HG02885 (cell line): ENCODE measurements around the gene GTF2H1.
"Not testable (repeated sequence)": the region's sequence is repeated elsewhere in the genome, so short reads cannot be mapped to it uniquely, and the experiment has no call there.

Experiments
- ATAC-seq: cut with Tn5 transposase; IDR thresholded peaks from one replicate; pipeline ENCODE4 v1.9.1; 2021; ENCODE audit warnings: mild to moderate bottlenecking; ENCODE audit not compliant: unreplicated experiment, poor library complexity

Gene GTF2H1

DNA sequence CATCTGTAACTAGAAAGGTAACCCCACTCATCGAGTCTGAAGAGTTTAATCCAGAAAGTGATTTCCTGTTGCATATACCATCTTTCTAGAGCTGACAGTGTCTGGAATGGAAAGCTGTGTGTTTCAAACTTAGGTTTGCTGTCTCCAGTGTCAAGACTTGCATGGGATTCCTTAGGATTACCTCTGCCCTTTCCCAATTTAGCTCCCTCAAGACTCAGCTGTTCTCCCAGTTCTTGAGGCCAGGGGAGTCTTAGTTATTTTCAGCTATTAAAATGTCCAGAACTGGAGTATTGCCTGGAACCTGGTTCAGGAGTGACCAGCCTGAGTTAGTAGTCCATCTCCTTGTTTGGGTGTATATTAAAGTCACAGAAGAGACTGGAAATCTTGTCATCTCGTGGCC lies 47.0 kb downstream of the GTF2H1 start:
- ATAC-seq, result no peak

DNA sequence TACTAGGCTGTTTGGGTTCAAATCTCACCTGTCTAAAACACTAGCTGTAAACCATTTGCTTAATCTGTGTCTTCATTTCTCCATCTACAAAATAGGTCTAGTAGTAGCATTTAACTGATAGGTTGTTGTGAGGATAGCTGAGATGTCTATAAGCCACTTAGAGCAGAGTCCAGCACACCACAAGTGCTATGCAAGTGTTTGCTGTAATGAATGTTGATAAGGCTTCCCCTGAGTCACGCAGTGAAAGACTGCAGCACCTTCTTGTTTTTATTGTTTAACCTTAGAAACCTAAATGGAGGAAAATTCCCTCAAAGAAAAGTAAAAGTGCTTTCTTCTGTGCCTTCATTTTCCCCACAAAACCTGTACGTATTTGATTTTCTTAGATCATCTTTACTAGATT lies 48.9 kb downstream of the GTF2H1 start:
- no peak for ATAC-seq

DNA sequence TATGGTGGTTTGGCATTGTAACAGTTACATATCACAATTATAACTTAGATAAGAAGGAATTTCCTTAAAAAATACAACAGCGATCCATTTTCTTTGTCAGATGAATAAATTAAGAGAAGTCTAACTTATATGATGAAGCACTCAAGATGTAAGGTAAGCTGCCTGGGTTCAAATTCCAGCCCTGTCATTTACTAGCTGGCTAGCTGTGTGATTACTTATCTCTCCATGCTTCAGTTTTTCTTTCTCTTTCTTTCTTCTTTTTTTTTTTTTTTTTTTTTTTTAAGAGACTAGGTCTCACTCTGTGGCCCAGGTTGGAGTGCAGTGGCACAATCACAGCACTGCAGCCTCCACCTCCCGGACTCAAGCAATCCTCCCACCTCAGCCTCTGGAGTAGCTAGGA lies 49.8 kb downstream of the GTF2H1 start:
- no peak for ATAC-seq

DNA sequence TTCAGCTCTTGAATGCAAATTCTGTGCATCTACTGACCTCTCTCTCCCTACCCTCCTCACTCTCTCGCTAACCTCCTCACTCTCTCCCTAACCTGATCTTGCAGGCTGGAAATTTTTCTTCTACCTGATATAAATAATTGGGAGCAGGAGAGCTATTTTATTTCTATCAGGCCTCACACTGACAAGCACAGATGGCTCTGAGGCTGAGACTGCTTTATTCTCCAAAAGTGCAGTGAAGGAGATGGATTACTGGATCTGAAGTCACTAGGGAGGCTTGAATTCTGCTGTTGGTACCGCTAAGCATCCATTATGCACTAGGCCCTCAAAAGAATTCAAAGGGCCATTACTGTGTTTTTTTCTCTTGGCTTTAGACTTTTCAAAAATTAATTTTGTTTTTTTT lies 52.6 kb downstream of the GTF2H1 start:
- ATAC-seq, result no peak

DNA sequence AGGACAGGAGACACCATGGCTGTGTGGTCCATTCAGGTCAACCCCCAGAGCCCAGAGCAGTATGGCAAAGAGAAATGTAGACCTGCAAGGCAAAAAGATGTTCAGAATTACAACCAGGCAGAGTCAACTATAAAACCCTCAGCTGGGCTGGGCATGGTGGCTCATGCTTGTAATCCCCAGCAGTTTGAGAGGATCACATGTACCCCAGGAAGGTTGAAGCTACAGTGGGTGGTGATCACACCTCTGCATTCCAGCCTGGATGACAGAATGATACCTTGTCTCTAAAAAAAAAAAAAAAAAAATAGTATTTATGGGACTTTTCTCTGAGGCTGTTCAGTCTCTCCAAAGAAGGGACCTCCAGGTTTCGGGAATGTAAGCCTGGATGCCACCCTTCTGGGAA lies 53.6 kb downstream of the GTF2H1 start:
- no peak for ATAC-seq

DNA sequence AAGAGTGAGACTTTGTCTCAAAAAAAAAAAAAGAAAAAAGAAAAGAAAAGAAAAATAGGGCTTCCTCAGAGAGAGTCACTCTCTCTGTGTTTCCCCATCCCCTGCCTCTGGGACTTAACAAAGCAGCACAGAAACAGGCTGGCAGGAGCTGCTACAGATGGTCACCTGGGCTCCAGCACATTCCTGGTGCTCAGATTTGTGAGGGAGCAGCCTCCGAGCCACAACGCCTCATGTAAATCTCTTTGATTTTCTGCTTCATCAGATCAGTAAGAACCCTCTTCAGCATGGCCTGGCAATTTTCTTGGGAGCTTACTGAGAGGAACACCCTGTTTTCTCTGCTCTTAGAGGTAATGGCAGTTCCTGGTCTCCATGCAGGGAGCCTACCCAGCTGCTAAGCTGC lies 56.8 kb downstream of the GTF2H1 start:
- ATAC-seq, result no peak

DNA sequence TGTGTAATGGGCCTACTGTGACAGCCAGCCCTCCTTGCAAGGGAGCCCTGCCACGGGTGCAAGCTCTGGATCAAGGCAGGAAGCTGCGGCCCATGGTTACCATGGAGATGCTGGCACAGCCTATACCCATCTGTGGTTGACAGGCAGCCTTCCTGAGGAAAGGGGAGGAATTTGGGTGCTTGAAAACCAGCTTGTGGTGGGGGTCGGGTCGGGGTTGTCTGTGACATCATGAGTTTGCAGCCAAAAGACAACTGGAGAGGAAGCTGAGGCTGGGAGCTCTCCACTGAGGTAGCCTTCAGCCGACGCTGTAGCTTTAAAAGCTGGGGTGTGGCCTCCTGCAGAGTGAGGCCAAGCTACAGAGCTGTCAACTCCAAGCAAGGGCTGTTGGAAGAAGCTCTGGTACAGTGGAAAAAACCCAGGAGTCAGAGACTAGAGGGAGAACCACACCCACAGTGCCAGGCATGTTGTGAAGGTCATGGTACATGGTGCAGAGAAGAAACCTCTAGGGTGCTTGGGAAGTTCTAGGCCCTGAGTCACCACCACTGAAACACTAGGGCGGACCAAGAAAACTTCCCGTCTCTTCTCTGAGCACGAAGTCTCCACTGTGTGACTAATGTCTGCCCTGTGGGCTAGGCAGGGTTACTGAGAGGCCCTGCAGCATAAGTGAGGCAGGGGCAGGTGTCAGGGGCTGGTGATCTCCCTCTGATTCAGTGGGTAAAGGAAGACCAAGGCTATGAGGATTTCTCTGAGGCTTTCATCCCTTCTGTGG lies 61.2 kb downstream of the GTF2H1 start:
- ATAC-seq, result peak; percentile 81

DNA sequence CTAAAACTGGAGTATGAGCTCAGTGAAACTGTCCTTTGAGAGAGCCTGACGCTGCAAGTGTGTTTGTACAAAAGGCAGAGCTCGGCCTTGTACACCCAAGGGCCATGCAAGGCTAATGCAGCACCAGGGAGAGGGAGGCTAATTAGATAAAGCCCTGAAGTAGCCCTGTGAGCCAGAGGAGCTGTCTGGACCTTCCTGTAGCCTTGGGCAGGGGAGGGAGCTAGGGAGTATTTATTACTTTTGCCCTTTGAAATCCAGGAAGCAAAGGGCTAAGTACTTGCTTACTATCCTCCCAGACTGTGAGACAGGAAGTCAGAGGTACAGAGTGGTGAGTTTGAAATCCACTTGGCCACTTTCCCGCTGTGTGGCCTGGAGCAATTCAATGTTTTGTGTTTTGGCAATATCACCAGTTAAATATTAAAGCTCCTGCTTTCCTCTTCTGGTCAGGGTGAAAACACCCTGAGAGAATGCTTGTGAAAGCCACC lies 61.8 kb downstream of the GTF2H1 start:
- peak; percentile 77 for ATAC-seq

DNA sequence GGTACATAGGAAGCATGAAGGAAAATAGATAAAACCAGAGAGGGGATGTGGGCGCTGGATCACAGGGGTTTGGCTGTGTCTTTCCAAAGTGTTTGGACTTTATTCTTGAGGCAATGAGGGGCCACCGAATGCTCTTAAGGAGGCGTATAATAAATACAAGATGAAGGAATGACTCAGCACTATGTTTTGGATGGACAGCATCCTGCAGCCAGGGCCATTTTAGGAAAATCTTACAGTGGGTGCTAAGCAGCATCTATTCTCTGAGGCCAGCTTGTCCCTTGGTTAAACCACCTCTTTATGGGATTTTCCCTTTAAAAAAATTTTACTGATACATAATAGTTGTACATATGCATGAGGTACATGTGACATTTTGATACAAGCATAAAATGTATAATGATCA lies 67.7 kb downstream of the GTF2H1 start:
- no peak for ATAC-seq

DNA sequence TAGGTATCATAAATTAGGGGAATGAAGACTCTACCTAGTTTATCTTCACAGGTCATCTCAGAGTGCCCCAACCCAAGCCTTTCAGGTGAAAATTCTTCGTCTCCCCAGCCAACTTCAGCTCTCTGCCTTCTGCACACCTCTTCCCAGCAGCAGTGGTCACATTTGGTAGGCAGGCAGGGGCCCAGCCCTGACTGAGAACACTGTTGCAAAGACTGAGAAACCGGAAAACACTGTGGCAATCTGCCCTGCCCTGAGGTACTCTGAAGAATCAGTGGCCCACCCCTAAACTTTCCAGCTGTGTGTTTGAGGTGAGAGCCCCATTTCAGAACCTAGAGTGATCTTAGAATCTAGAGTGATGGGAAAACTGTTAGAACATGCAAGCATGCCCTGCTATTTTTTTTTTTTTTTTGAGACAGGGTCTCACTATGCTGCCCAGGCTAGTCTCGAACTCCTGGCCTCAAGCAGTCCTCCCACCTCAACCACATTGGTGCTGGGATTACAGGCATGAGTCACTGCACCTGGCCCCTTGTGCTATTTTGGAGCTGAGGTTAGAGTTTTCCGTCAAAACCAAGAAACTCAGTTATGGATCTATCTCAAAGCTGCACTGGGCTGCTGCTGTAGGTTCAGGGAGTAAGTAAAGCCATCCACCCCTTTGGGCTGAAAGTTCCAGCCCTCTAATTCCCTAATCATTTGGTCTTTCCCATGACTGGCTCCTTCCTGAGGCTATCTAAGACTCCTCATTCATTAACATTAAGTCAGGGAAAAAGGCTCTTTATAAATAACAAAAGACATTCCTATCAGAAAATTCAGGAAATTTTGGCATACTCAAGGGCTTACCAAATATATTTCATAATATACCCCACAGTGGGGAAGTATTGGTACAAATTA lies 70.3 kb downstream of the GTF2H1 start:
- no peak for ATAC-seq

DNA sequence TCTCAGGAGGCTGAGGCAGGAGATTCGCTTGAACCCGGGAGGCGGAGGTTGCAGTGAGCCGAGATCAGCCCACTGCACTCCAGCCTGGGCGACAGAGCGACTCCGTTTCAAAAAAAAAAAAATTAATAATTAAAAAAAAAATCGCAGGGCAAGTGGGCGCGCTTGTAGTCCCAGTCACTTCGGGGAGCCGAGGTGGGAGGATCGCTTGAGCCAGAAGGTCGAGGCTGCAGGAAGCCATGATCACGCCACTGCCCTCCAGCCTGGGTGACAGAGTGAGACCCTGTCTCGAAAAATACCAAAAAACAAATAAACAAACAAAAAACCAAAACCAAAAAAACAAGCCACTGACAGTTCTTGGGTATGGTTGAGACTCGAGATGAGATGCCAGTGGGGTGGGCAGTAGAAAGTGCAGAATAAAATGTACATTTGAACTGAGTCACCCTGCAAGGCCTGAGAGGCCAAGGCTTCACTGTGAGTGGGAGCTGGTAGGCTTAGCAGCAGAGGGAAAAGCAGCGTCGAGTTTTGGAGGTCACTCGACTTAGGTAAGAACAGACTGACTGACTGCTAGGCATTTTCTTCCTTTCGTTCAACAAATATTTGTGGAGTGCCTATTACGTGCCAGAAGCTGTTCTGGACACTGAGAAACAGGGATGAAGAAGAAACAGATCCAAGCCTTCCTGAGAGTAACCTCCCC lies 71.4 kb downstream of the GTF2H1 start:
- ATAC-seq, result peak; percentile 2

DNA sequence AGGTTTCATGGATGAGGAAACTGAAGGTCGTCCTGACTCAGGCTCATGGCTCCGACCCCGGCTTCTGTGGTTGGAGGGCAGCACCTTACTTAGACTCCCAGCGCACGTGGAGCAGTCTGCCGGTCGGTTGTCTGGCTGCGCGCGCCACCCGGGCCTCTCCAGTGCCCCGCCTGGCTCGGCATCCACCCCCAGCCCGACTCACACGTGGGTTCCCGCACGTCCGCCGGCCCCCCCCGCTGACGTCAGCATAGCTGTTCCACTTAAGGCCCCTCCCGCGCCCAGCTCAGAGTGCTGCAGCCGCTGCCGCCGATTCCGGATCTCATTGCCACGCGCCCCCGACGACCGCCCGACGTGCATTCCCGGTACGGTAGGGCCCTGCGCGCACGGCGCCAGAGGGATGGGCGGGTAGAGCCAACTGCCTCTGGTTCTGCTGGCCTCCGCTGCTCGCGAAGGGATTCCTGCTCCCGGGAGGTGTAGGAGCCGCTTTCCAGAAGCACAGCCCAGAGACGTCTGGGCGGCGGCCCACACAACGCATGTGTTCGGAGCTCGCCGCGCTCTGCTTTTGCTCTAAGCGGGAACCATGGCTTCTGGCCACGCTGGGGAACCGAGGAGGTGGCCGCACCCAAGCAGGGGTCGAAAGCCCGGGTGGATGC lies 72.0 kb downstream of the GTF2H1 start, which contains the start of gene LDHA:
LDHA (plus strand) TSS at position 289 of the 653 bp plus-strand sequence. CDS start 2,280 bp downstream, outside the sequence.
- peak; percentile 77 for ATAC-seq

DNA sequence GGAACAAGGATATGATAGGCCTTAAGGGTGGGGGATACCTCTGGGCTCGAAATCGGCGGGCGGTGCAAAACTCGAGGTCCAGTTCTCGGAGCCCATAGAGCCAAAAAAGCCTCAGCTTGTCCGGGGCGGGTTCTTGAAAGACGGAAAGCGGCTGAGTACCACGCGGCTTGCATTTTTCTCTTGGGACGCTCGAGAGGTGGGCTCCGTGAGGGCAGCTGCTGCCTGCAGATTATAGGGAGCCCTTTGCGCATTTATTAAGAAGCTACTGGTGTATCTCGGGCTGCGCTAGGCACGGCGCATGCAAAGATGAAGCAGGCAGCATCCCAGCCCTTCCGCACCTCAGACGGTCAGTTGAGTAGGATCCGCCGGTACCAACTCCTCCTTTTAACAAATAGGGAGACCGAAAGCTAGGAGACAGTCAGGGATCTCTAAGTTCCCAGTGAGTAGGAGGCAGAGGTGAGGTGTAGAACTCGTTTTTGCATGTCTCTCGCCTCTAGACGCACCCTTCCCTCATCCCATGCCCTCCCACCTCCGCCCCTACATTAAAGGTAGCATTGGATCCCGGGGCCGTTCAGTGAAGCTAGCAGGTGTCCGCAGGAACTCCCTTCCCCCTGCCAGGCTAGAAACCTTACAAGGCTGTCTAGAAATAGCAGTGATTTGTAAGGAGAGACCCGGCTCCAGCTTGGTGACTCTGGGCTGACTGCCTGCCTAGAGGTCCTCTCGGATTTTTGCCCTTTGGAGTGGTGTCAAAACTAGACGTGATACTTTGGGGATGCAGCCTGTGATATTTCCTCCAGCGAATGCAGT lies 72.8 kb downstream of the GTF2H1 start:
- ATAC-seq, result no peak

DNA sequence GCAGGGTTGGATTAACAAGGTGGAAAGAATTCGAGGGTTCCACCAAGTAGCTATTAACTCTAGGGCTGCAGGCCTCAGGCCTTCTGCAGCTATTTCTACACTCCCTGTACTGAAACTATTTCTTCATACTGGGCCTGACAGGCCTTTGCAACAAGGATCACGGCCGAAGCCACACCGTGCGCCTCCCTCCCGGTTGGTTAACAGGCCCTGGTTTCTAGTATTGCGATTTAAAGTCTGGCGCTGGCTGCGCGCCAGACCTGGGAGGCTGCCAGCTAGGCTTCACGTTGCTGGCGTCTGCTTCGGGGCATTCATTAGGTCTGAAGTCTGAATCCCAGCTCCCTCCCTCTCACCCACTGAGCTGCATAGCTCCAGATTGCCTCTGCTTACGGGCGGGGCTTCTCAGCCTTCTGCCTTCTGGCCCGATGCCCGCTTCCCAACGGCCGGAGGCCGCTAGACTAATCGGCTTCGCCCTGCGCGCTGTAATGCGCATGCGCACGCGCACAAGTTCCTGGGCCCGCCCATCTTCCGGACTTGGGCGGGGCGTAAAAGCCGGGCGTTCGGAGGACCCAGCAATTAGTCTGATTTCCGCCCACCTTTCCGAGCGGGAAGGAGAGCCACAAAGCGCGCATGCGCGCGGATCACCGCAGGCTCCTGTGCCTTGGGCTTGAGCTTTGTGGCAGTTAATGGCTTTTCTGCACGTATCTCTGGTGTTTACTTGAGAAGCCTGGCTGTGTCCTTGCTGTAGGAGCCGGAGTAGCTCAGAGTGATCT lies 73.6 kb downstream of the GTF2H1 start:
- peak; percentile 61 for ATAC-seq

DNA sequence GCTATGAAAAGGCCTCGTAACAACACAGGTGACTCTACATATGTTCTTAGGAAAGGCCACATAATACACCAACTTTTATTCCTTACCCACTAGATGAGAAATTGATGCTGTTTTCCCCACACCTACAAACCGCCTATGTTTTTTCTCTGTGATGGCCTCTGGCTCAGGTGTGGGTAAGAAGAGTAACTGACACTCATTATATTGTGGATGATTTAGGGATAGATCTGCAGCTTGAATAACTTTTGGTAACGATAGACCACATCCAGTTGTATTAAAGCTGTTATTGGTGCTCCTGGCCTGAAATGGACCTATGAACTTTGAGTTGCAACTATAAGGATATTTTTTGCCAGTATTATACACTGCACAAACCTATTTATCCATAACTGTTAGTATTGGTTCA lies 75.6 kb downstream of the GTF2H1 start:
- ATAC-seq, result no peak

DNA sequence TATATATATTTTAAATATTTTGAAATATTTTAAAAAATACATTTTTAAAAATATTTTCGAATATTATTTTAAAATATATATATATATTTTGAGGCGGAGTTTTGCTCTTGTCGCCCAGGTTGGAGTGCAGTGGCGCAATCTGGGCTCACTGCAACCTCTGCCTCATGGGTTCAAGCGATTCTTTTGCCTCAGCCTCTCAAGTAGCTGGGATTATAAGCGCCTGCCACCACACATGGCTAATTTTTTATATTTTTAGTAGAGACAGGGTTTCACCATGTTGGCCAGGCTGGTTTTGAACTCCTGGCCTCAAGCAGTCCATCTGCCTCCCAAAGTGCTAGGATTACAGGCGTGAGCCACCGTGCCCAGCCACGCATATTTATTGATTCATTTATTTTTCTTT lies 78.7 kb downstream of the GTF2H1 start:
- not testable (repeated sequence) for ATAC-seq

DNA sequence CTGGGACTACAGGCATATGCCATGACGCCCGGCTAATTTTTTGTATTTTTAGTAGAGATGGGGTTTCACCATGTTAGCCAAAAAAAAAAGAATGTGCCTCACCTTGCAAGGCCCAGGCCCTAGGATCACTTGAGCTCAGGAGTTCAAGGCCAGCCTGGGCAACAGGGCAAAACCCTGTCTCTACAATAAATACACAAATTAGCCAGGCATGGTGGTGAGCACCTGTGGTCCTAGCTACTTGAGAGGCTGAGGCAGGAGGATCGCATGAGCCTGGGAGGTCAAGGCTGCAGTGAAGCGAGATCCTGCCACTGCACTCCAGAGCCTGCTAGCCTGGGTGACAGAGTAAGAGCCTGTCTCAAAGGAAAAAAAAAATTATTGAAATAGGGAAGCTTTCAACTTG lies 81.7 kb downstream of the GTF2H1 start:
- no peak for ATAC-seq

DNA sequence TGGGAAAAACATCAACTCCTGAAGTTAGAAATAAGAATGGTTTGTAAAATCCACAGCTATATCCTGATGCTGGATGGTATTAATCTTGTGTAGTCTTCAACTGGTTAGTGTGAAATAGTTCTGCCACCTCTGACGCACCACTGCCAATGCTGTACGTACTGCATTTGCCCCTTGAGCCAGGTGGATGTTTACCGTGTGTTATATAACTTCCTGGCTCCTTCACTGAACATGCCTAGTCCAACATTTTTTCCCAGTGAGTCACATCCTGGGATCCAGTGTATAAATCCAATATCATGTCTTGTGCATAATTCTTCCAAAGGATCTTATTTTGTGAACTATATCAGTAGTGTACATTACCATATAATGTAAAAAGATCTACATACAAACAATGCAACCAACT lies 85.0 kb downstream of the GTF2H1 start:
- not testable (repeated sequence) for ATAC-seq
